Endothelial cell of umbilical vein (primary cell): ENCODE results near the gene SCFD1.
"Not testable (repeated sequence)": the region's sequence is repeated elsewhere in the genome, so short reads cannot be mapped to it uniquely, and the experiment has no call there.

Experiments
- EZH2 ChIP-seq: IDR thresholded peaks from 2 replicates; pipeline ENCODE4 v1.6.1; 2012; ENCODE audit warnings: borderline replicate concordance, low read depth, mild to moderate bottlenecking, moderate library complexity, low read length, inconsistent platforms; ENCODE audit not compliant: severe bottlenecking
- FOS ChIP-seq: IDR thresholded peaks from 2 replicates; pipeline ENCODE4 v1.6.1; 2011; ENCODE audit warnings: mild to moderate bottlenecking, low read length, moderate library complexity, borderline replicate concordance; ENCODE audit not compliant: insufficient read depth
- GATA2 ChIP-seq: IDR thresholded peaks from 2 replicates; pipeline ENCODE4 v1.7.0; 2011; ENCODE audit warnings: low read depth, mild to moderate bottlenecking, moderate library complexity, mixed read lengths, low read length; ENCODE audit not compliant: insufficient read length, insufficient read depth
- MYC ChIP-seq: IDR thresholded peaks from one replicate; pipeline ENCODE4 v1.6.1; 2011; ENCODE audit warnings: mild to moderate bottlenecking, low read depth, low read length
- POLR2A ChIP-seq: IDR thresholded peaks from 2 replicates; pipeline ENCODE4 v1.6.1; 2012; ENCODE audit warnings: low read depth, mild to moderate bottlenecking, control low read depth, low read length
- POLR2AphosphoS5 ChIP-seq: IDR thresholded peaks from 2 replicates; pipeline ENCODE4 v1.6.1; 2012; ENCODE audit warnings: low read depth, mild to moderate bottlenecking, control low read depth, low read length, moderate library complexity; ENCODE audit not compliant: insufficient read depth
- TF ChIP-seq, protein P1 (sequence below), 2 donors: IDR thresholded peaks; 1 replicate in 1 of 2; 2 replicates in 1 of 2; pipeline ENCODE4 v1.5.1; 2011; ENCODE audit warnings: low read length in 2 of 2, mild to moderate bottlenecking in 2 of 2, moderate library complexity in 2 of 2, control low read depth in 1 of 2, inconsistent platforms in 1 of 2, low read depth in 1 of 2; ENCODE audit not compliant: insufficient read depth in 1 of 2; ENCODE audit errors: extremely low read depth in 1 of 2
- TF ChIP-seq, protein P2 (sequence below): IDR thresholded peaks from 2 replicates; pipeline ENCODE4 v1.6.1; 2011; ENCODE audit not compliant: insufficient read depth, insufficient read length

DNA sequence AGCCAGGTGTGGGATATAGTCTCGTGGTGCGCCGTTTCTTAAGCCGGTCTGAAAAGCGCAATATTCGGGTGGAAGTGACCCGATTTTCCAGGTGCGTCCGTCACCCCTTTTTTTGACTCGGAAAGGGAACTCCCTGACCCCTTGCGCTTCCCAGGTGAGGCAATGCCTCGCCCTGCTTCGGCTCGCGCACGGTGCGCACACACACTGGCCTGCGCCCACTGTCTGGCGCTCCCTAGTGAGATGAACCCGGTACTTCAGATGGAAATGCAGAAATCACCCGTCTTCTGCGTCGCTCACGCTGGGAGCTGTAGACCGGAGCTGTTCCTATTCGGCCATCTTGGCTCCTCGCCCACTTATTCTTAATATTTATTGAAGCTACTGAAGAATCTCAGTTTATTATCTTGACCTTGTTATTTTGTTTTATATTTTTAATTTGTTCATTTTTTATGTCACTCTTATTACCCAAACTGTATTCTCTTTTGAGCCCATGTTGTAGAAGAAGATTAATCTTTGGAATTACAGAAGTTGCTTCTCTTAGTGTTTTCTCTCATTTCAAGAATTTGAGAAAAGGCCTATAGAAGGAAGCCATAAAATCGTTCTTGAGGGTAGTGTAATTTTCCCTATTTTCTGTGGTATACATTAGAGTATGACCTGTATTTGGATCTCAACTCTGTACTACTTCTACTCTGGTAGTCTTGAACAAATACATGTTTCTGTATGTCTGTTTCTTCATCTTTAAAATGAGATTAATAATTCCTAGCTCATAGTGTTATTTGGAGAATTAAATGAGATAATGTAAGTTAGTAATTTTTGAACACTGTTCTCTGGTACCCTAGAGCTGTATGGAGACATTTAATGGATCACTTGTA lies 68.6 kb downstream of the SCFD1 start:
- not testable (repeated sequence) for TF ChIP-seq EZH2, FOS, POLR2AphosphoS5, MYC, POLR2A, GATA2
- TF ChIP-seq, protein P1, sequence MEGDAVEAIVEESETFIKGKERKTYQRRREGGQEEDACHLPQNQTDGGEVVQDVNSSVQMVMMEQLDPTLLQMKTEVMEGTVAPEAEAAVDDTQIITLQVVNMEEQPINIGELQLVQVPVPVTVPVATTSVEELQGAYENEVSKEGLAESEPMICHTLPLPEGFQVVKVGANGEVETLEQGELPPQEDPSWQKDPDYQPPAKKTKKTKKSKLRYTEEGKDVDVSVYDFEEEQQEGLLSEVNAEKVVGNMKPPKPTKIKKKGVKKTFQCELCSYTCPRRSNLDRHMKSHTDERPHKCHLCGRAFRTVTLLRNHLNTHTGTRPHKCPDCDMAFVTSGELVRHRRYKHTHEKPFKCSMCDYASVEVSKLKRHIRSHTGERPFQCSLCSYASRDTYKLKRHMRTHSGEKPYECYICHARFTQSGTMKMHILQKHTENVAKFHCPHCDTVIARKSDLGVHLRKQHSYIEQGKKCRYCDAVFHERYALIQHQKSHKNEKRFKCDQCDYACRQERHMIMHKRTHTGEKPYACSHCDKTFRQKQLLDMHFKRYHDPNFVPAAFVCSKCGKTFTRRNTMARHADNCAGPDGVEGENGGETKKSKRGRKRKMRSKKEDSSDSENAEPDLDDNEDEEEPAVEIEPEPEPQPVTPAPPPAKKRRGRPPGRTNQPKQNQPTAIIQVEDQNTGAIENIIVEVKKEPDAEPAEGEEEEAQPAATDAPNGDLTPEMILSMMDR (IDR thresholded peaks at IDR 0.05; ENCODE audit: extremely low read depth in 1 of 2, insufficient read depth in 1 of 2, low read depth in 1 of 2, low read length in 2 of 2), result not testable (repeated sequence)
- TF ChIP-seq, protein P2, sequence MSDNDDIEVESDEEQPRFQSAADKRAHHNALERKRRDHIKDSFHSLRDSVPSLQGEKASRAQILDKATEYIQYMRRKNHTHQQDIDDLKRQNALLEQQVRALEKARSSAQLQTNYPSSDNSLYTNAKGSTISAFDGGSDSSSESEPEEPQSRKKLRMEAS, result not testable (repeated sequence)
